NCI-H510A (cell line): ENCODE measurements around the gene SORL1-AS1.
"Not testable (repeated sequence)": the region's sequence is repeated elsewhere in the genome, so short reads cannot be mapped to it uniquely, and the experiment has no call there.

Experiments
- DNase-seq: peaks from one replicate; lab custom pipeline; 2025; lab: John Stamatoyannopoulos, UW

Gene SORL1-AS1

GRCh38 chr11:121452609-121453150 is at the start of gene SORL1-AS1:
SORL1-AS1 (minus strand) TSS chr11:121452967.
- no peak for DNase-seq

- DNase-seq = no peak
Observed at GRCh38 chr11:121500717-121501116, 48.0 kb upstream of the SORL1-AS1 start.

- no peak for DNase-seq
Observed at GRCh38 chr11:121500275-121500674, 47.5 kb upstream of the SORL1-AS1 start.

- DNase-seq = no peak
Observed at GRCh38 chr11:121499405-121499804, 46.6 kb upstream of the SORL1-AS1 start.

- no peak for DNase-seq
Observed at GRCh38 chr11:121497176-121497998, 44.6 kb upstream of the SORL1-AS1 start.

GRCh38 chr11:121494355-121495099 is 41.8 kb upstream of the SORL1-AS1 start:
- DNase-seq = no peak

GRCh38 chr11:121489823-121490222 is 37.1 kb upstream of the SORL1-AS1 start:
- DNase-seq = no peak

- no peak for DNase-seq
Observed at GRCh38 chr11:121488641-121489040, 35.9 kb upstream of the SORL1-AS1 start.

DNA sequence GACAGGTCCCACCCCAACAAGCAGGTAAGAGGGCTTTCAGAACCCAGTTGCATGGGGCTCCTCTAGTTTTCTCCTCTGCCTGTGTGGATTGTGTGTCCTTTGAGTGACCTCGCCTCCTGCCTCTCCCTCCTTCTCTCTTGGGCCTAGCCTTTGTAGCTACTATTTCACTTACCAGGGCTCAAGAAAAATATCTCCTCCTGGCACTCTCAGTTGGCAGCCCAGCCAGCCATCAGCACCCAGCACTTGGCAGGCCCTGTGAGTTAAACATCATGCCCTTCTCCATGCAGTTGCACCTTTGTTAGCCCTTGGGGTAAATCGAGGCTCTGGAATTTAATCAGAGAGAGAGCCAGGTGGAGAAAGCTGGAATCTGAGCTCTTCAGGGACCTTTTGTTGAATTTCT is 35.4 kb upstream of the SORL1-AS1 start:
- no peak for DNase-seq

GRCh38 chr11:121487191-121487590 is 34.4 kb upstream of the SORL1-AS1 start:
- no peak for DNase-seq

- DNase-seq = no peak
Observed at GRCh38 chr11:121486054-121486453, 33.3 kb upstream of the SORL1-AS1 start.

GRCh38 chr11:121485216-121485615 is 32.4 kb upstream of the SORL1-AS1 start:
- DNase-seq = no peak

GRCh38 chr11:121483805-121484480 is 31.2 kb upstream of the SORL1-AS1 start:
- DNase-seq = no peak

GRCh38 chr11:121482231-121483129 is 29.7 kb upstream of the SORL1-AS1 start:
- DNase-seq = no peak

- DNase-seq = not testable (repeated sequence)
Observed at GRCh38 chr11:121481484-121482230, 28.9 kb upstream of the SORL1-AS1 start.

DNA sequence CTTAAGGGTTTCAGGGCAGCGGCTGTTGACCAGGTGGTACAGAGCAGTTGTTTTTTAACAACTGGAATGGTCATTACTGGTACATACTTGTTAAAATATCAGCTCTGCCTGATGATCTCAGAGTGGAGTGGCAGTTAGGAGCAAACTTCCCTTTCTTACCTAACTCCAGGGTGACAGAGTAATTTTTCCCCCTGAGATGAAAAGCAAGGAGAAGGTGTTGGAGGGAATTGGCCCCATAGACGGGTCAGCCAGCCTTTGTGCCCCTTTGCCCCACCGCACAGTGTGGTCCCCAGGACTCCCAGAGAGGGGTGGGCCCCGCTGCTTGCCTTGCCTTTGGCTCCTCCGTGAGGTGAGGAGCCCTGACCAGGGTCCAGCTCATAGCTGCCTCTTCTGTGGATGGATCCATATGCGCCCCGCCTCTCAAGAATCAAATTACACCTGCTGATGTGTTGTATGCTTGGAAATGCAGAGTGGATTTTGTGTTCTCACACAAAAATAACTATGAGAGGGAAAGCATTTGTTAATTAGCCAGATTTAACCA is 27.0 kb upstream of the SORL1-AS1 start:
- DNase-seq = no peak

DNA sequence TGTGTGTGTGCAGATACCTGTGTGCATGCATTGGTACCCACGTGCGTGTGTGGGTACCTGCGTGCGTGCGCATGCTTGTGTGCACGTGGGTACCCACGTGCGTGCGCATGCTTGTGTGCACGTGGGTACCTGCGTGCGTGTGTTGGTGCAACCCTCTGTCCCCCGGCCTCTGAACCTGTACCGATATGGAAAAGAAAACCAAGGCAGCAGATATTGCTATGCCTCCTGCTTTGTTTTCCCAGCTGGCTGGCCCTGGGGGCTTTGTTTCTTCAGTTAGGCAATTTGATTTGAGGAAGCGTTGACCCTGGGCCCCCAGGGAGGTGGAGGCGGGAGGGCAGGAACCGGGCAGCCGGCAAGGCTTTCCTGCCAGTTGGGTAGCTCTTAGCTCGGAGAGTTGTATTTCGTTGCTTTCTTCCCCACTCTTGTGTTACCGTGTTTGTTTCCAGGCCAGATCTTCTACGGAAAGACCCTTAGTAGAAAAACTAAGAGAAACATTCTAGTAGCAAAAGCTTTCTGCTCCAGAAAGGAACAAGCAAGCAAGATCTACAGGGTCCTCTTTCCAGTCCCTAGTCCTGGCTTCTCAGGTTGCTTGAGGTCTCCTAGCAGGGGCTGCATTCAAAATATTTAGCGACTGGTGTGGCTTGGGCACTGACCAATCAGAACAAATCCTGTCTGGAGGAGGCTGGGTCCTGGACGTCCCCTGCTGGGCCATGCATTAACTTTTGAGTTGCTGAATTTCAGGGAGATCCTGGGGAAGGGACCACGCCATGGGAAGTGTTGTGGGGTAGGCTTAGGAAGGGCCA is 26.3 kb upstream of the SORL1-AS1 start:
- DNase-seq = no peak

GRCh38 chr11:121478226-121478894 is 25.6 kb upstream of the SORL1-AS1 start:
- no peak for DNase-seq
